IMR-90 (cell line): ENCODE results near the gene FBXL19.

Source experiments
- BHLHE40 ChIP-seq: fragments of 150-350 bp; IDR thresholded peaks from 2 replicates; pipeline ENCODE4 v1.6.1; 2016; ENCODE audit warnings: mild to moderate bottlenecking, low read depth, low read length
- CEBPB ChIP-seq: IDR thresholded peaks from 2 replicates; pipeline ENCODE4 v1.6.1; 2012; ENCODE audit warnings: low read depth, low read length, improper control_type of control experiment
- CHD1 ChIP-seq: IDR thresholded peaks from 2 replicates; pipeline ENCODE4 v1.6.1; 2012; ENCODE audit warnings: low read depth, low read length, improper control_type of control experiment
- FOS ChIP-seq: fragments of 150-350 bp; IDR thresholded peaks from 2 replicates; pipeline ENCODE4 v1.6.1; 2016; ENCODE audit warnings: low read depth, low read length
- MAFK ChIP-seq: IDR thresholded peaks from 2 replicates; pipeline ENCODE4 v1.6.1; 2012; ENCODE audit warnings: low read depth, low read length, improper control_type of control experiment
- POLR2A ChIP-seq: IDR thresholded peaks from 2 replicates; pipeline ENCODE4 v1.6.1; 2012; ENCODE audit warnings: mild to moderate bottlenecking, low read depth, low read length
- RAD21 ChIP-seq: IDR thresholded peaks from 2 replicates; pipeline ENCODE4 v1.6.1; 2012; ENCODE audit warnings: low read length, improper control_type of control experiment
- RCOR1 ChIP-seq: IDR thresholded peaks from 2 replicates; pipeline ENCODE4 v1.6.1; 2012; ENCODE audit warnings: mild to moderate bottlenecking, low read length, improper control_type of control experiment; ENCODE audit not compliant: insufficient replicate concordance
- RFX5 ChIP-seq: IDR thresholded peaks from 2 replicates; pipeline ENCODE4 v1.8.0; 2012; ENCODE audit warnings: low read depth, mild to moderate bottlenecking, low read length, moderate library complexity
- SMC3 ChIP-seq: fragments of 150-350 bp; IDR thresholded peaks from 2 replicates; pipeline ENCODE4 v1.6.1; 2016; ENCODE audit warnings: low read depth, mild to moderate bottlenecking, antibody characterized with exemption, low read length, moderate library complexity
- TF ChIP-seq, protein P1 (sequence below): conservative IDR thresholded peaks from 2 replicates; pipeline ENCODE4 v1.5.1; 2012; ENCODE audit warnings: mild to moderate bottlenecking, low read depth, low read length, improper control_type of control experiment
- TF ChIP-seq, protein P2 (sequence below): fragments of 150-350 bp; IDR thresholded peaks from 2 replicates; pipeline ENCODE4 v1.6.1; 2017; ENCODE audit warnings: mild to moderate bottlenecking, antibody characterized with exemption, low read length, low read depth
- TF ChIP-seq, protein P3 (sequence below): fragments of 150-350 bp; IDR thresholded peaks from 2 replicates; pipeline ENCODE4 v1.6.1; 2016; ENCODE audit warnings: low read depth, mild to moderate bottlenecking, low read length, moderate library complexity, borderline replicate concordance

DNA sequence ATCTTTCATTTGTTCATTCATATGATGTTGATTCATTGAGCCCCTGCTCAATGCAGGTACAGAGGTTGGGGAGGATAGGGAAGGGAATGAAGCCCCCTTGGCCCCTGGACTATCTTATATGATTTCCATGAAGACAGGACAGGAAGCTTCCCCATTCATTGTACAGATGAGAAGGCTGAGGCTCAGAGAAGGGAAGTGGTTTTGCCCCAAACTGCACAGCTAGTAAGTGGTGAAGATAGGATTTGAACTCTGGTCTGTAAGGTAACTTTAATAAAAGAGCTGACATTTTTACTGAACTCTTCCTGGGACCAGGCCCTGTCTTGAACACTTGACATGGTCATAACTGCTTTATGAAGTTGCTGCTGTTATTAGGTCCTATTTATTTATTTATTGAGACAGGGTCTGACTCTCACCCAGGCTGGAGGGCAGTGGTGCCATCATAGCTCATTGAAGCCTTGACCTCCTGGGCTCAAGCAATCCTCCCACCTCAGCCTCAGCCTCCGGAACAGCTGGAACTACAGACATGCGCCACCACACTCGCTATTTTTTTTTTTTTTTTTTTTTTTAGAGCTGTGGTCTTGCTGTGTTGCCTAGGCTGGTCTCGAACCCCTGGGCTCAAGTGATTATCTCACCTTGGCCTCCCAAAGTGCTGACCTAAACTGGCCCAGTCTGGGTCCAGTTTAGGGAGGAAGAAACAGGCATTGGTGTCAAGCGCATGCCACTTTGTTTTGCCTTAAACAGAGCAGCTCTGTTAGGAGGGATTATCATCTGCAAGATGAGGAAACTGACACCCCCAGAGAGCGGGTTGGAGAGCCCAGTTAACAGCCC is 22.0 kb upstream of the FBXL19 start:
- no peak for TF ChIP-seq MAFK
- TF ChIP-seq, protein P1, sequence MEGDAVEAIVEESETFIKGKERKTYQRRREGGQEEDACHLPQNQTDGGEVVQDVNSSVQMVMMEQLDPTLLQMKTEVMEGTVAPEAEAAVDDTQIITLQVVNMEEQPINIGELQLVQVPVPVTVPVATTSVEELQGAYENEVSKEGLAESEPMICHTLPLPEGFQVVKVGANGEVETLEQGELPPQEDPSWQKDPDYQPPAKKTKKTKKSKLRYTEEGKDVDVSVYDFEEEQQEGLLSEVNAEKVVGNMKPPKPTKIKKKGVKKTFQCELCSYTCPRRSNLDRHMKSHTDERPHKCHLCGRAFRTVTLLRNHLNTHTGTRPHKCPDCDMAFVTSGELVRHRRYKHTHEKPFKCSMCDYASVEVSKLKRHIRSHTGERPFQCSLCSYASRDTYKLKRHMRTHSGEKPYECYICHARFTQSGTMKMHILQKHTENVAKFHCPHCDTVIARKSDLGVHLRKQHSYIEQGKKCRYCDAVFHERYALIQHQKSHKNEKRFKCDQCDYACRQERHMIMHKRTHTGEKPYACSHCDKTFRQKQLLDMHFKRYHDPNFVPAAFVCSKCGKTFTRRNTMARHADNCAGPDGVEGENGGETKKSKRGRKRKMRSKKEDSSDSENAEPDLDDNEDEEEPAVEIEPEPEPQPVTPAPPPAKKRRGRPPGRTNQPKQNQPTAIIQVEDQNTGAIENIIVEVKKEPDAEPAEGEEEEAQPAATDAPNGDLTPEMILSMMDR, result no peak
- TF ChIP-seq FOS, result no peak
- TF ChIP-seq RCOR1, result no peak
- no peak for TF ChIP-seq POLR2A
- no peak for TF ChIP-seq RAD21
- no peak for TF ChIP-seq RFX5
- no peak for TF ChIP-seq BHLHE40
- no peak for TF ChIP-seq CEBPB
- no peak for TF ChIP-seq SMC3
- TF ChIP-seq, protein P2, sequence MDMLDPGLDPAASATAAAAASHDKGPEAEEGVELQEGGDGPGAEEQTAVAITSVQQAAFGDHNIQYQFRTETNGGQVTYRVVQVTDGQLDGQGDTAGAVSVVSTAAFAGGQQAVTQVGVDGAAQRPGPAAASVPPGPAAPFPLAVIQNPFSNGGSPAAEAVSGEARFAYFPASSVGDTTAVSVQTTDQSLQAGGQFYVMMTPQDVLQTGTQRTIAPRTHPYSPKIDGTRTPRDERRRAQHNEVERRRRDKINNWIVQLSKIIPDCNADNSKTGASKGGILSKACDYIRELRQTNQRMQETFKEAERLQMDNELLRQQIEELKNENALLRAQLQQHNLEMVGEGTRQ, result no peak
- TF ChIP-seq, protein P3, sequence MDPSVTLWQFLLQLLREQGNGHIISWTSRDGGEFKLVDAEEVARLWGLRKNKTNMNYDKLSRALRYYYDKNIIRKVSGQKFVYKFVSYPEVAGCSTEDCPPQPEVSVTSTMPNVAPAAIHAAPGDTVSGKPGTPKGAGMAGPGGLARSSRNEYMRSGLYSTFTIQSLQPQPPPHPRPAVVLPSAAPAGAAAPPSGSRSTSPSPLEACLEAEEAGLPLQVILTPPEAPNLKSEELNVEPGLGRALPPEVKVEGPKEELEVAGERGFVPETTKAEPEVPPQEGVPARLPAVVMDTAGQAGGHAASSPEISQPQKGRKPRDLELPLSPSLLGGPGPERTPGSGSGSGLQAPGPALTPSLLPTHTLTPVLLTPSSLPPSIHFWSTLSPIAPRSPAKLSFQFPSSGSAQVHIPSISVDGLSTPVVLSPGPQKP, result no peak
- no peak for TF ChIP-seq CHD1
